Stimulated activated CD8-positive, alpha-beta memory T cell treated with anti-CD3 and anti-CD28 coated beads, Interleukin-4, amount 100 ng/mL, for 48 hours (primary cell): ENCODE data around the gene OPALIN.

Experiments used
- DNase-seq: peaks from one replicate; pipeline ENCODE4 v3.0.0-alpha.2; 2020

OPALIN gene

DNA sequence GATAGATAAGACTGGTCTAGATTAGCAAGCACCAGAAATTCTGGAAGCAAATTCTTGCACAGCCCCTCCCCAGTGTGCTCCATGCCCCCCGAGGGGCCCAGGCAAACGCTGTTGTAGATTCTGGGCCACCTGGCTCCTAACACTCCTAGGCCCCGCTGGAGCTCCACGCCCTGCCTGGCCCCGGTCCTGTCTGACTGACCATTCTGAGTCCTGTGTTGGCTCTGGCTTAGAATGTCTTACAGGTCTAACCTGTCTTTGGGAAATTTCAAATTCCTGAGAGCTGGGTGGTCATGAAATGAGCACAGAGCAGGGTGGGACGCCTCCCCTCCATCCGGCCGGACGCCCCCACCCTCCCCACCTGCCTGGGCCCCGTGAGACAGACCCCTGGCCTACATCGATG is 12.6 kb upstream of the OPALIN start:
- DNase-seq = no peak

DNA sequence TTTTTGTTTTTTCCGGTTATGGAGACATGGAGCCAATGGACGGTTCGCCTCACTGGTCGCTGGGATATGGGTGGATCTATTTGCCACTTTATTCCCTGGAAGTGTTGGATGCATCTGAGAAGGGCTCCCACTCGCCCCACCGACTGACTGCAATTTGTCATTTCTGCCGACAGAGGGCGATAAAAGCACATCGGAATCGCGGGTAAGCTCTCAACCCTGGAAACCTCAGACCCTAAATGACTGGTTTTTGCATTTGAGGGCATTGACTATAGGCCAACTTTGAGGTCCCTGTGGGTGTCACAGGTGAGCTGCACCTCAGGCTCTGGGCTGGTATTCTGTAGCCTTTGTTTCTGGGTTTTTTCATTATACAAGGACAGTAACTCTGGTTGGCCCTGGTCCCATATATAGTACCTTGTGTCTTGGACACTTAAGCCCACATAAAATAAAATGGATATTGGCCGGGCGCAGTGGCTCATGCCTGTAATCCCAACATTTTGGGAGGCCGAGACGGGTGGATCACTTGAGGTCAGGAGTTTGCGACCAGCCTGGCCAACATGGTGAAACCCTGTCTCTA is 11.9 kb upstream of the OPALIN start:
- DNase-seq = peak; percentile 70

DNA sequence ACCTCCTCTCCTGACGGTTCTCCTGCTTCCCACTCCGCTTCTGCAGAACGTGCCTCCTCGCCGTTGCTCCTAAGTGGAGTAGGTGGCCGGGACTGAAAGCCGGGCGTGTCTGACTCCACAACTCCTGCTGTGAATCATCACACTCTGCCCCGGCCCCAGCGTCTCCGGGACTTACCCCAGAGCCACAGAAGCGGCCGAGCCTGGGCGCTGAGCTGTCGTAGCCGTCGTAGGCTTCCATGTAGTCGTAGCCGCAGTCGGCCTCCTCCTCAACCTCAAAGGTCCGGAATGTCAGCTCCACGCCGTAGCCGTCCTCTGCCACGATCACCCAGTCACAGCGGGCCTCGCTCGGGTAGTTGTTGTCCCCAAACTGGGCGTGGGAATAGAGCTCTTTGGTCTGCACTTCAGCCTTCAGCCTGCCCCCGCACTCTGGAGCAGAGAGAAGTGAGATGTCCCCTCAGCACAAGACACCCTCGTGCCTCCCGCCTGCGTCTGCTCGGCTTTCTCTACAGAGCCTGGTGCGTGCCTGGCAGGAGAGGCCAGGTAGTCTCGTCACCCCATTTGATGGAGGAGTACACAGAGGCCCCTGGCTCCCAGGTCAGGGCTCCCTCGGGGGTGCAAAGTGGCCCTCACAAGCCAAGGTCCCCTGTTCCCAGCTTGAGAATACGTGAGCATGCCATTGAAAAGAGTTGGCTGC is 11.2 kb upstream of the OPALIN start:
- DNase-seq = no peak

DNA sequence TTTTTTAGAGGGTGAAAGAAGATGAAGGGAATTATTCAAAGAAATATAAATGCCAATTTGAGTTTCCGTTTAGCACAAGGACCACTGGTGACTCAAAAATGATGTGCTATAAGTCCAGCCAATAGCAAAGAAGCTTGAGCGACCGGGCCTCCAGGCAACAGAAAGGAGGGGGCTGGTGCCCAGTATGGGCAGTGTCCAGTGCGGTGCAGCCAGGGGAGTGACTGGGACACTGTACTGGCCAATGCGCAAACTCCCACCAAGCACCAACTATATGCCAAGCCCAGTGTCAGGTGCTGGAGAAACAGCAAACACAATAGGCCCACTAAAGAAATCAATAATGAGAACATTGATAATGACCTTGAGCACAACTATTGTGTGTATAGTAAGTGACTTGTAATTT is 10.2 kb upstream of the OPALIN start:
- DNase-seq = no peak

DNA sequence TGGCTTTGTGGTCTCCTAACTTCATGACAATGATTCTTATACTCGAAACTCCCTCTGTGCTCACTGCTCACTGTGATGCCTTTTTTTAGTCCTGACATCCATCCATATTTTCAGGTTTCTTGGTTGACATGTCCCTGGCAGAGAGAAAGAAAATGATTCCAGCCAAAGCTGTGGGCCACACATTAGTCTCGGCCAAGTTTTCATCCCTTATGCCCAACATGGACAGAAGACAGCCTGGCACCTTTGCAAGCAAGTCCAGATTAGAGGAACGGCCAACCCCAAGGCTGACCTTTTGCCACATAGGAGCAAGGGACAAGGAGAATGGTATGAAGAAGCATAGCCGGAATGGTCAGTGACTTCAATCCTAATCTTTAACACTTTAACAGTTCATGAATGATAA is 8.7 kb upstream of the OPALIN start:
- no peak for DNase-seq

DNA sequence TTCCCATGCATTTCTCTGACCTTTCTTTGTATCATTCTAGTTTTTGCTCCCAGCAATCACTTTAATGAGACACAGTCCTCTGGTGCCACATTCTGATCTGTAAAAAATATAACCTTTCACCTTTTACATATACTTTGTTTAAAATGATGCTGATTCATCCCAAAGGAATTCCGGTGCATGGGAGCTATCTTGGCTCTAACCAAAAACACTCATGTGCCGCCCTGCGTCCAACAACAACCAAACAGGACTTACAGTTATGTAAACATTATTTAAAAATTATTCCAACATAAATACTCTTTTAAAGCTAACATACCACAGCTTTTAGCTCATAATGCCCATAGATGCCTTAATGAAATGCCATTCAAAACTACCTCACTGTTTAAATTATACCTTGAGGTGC is 7.7 kb upstream of the OPALIN start:
- DNase-seq = no peak

DNA sequence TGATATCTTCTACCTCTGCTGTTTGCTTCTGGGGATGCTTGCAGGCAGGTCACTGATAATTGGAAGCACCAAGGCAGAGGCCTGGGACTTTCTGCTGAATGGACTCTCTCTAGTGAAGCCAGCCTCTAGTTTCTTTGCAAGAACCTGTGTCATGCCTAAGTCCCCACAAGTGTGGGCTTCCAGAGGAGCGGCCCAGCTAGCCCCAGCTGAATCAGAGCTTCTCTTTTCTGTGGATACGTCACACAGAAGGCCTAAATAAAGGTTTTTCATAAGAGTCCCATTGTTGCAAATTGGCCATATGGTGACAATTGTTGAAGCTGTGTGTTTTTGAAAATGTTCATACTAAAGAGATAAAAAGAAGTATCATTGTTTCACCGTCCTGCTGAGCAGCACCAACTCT is 6.8 kb upstream of the OPALIN start:
- DNase-seq = no peak

DNA sequence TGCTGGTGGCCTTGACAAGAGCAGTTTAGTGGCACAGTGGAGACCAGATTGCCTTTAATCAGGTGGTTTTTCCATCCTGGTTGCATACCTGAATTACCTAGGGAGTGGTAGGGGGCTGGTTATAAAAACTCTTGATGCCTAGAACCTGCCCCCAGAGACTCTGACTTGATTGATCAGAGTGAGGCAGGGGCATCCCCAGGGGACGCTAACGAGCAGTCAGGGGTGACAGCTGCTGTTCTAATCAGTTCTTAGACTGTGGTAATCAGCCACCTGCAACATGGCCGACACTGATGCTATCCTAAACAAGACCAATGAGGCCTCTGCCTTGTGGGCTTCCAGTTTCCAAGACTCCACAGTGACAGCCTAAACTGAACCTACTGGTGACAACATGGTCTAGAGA is 2.0 kb upstream of the OPALIN start:
- DNase-seq = no peak

DNA sequence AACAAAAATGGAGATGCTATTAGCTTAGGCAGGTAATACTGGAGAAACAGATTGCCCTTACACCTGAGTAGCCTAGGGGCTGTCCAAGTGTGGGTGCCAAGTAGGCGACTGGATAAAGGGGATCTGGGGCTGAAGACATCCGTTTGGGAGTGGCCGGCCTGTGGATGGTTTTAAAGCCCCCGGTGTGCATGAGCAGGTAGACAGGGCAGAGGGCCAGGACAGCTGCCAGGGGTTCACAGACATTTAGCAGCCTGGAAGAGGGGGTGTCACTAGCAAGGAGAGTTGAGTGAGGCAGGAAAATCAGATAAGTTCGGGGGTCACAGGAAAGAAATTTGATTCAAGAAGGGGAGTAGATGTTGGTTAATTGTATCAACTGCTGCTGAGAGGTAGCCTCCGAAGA is 1.5 kb upstream of the OPALIN start:
- DNase-seq = no peak

DNA sequence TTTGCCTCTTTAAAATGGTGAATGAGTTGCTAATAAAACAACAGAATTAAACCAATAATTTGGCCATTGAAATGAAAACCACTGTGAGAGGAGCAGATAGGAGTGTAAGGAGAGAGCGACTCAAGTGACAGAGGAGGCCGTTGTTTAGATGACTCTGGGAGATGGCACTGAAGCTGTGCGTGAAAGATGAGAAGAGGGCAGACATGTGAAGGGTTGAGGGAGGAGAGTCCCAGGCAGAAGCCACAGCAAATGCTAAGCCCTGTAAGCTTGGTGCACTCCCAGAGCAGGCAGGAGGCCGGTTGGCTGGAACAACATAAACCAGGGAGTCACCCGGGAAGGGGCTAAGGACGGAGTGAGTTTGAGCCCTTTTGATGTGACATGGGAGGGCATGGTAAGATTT is 814 bp upstream of the OPALIN start:
- no peak for DNase-seq

DNA sequence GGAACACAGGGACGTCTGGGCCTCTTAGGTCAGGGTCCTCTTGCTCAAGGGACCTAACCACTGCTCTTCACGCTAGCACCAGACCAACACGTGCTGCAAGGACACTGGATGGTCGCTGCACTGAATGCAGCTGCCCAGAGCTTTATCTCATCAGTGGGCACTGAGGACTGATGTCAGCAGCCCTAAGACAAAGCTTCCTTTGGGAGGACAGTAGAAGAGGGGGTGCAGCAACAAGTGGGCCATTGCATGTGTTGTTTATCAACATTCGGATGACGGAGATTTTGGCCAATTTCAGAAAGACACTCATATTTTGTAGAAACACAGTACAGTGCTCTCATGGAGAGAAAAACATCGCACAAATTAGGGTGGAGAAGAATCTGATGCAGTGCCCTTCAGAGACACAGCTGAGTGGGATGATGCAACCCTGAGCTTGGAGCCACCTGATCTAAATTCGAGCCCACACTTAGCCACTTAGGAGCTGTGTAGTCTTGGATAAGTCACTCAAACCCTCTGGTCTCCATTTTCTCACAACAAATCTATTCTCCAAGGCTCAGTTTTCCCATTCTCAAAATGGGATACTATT is 1.7 kb downstream of the OPALIN start:
- DNase-seq = no peak

DNA sequence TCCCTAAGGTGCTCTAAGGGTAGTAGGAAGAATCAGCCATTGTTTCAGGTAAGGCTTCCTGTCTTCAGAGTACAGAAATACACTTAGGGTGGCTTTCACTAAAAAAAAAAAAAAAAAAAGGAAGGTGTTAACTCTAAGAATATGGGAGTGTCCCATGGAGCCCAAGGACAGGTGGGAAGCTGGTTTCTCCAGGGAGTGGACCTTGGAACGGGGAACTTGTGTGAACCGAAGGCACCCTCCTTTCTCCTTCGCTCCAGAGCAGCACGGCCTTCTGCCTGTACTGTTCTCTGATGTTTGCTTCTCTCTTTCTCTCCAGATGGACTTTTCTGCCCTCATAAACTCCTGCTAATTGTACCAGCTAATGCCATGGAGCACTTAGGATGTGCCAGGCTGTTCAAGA is 6.2 kb downstream of the OPALIN start:
- no peak for DNase-seq

DNA sequence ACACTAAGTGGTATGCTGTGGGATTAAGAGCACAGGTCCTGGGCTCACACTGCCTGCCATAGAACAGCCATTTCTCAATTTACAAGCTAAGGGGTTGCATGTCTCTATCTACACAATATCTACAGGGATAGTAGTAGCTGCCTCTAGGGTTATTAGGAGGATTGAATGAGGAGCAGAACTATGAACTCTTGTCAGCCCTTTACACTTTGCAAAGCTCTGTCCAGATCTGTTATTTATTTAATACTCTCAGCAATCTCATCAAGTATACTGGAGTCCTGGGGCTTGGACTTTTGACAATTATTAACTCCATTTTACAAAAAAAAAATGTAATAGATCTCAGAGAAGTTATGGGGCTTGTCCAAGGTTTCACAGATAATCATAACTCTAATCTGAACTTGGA is 6.8 kb downstream of the OPALIN start:
- no peak for DNase-seq

DNA sequence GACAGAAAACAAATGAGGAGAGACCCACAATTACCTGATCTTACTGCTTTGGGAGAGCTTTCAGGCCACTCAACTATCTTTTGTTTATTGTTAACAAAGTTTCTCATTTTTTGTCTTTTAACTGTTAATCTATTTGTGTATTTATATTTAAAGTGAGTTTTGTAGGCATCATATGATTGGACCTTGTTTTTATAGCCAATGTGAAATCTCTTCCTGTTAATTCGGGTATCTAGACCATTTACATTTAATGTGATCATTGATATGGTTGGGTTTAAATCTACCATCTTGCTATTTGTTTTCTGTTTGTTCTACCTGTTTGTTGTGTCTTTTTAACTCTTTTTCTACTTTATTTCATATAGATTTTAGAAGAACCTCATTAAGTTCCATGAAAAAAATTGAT is 12.5 kb downstream of the OPALIN start:
- DNase-seq = no peak

DNA sequence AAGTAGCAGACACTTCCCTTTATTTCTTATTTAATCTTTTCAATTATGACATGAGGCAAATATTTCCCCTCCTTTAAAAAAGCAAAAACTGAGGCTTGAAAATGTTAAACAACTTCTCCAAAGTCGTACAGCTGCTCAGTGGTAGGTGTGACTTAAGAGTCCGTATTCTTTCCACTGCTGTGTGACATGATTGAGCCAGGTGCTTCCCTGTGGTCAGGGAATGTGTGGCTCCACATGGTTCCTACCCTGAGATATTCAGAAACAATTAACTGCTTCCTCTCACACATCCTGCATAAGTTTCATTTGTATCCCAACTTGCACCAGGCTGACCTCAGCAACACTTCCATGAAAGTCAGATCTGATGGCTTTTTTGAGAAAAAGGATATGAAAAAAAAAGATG is 13.6 kb downstream of the OPALIN start:
- no peak for DNase-seq

DNA sequence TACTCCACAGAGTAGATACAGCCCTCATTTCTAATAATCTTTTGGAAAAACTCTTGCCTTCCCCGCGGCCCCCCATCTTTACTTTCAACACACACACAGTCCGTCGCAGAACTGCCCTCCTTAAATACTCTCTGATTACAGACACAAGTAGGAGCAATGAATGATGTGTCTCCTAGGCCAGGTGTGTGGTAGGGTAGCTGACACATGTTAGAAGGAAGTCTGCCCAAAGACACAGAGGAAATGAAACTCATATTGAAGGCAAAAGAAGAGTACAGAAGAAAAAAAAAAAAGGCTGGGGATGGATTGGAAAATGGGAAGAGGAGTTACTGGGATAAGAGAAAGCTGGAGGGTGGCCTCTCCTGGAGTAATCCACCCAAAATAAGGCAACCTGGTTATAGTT is 14.6 kb downstream of the OPALIN start:
- DNase-seq = no peak

DNA sequence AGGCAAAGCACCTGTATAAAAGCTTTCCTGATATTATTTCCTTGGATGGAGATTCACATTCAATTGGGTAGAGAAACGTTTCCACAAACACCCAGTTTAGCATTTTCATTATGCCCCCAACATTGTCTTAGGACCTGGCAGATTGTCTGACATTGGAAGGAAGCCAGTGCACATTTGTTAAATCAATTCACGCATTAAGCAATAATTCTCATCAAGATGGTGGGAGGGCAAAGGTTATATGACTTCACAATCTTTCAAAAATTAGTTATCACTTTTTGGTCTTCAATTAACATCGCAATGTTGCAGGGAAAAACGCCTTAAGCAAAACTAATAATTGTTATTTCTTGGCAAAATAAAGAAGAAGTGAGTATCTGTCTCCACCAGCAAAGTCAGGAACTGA is 16.4 kb downstream of the OPALIN start:
- no peak for DNase-seq

DNA sequence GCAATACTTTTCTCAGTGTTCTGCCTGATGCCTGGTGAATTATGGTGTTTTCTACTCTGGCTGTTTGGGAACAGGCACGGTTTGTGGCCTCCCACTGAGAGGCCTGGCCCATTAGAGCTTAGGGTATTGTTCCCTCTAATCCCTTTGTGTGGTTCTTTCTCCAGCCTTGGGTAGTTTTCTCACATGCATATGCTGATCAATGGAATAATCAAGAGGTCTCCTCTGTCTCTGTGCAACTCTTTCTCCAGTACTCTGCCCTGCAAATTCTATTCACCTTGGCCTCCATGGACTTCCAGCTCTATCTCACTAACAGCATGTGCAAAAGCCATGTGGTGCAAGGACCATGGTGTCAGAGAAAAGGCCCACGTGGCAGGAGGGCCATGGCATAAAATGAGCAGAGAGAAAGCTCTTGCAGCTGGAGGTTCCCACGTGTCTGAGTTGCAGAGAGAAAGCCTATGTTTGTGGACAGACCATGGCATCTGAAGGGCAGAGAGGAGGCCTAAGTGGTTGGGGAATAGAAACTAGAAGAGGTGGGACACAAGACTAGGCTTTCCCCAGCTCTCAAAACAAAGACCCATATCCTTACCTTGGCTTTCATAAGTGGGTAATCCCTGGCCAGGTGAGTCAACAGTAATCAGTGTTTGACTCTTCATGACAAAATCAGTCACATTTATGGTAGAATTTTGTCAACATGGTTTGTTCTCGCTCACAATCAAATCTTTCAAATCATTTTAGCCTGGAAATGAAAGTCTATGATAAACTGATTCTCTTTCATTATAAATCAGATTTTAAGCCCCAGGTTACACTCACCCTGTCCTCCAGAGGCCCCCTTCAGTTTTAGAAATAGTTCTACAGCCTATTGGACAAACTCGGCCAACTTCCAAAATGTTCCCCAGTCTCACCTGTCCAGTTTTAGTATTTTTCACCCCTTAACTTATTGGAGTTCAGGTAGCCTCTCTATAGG is 17.3 kb downstream of the OPALIN start:
- DNase-seq = peak; percentile 25

DNA sequence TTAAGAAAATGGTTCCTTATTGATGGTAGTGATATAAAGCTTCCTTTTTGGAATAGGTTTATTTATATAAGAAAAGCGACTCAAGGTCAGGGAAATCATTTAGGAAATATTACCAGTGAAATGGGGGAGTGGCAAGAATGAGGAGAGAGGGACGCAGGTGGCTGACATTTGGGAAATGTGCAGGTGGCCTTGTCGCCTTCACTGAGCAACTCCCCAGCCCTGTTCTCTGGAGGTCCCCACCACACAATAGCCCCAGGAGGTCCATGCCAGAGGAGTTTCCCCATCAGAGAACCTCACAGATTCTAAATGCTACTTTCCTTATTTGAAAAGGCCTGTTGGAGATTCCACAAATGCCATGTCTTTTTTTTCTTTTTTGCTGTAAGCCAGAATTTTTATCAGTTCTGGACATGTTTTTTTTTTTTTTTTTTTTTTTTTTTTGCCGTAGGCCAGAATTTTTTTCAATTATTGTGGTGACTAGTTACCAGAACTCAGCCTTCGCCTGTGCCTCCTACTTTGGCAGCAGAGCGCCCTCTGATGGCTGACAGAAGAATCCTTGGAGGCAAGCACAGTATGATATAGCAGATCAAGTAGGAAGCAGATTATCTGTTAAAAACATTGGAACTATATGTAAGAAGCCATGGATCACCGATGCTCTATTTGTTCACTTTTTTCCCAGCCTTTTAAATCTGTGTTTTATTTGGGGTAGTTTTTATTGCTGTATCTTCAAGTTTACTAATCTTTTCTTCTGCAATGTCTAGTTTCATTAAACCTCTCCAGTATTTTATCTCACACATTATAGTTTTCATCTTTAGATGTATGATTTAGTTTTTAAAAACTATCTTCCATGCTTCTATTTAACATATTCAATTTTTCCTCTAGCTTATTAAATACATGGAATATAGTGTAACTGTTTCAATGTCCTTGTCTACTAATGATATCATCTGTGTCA is 18.6 kb downstream of the OPALIN start:
- peak; percentile 66 for DNase-seq

DNA sequence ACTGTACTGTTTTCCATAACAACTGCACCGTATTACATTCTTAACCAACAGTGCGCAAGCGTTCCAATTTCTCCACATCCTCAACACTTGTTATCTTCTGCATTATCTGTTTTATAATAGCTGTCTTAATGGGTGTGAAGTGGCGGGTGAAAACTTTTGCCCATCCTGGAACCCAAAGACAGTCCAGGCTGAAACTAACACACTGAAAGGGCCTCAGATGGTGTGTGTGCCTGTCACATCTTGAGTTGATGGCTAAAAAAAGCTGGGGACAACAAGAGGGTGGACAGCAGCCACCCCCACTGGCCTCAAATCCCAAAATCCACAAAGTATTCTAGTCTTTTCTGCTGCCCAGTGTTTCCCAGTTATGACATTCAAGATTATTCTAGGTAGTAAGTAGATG is 19.4 kb downstream of the OPALIN start:
- no peak for DNase-seq

DNA sequence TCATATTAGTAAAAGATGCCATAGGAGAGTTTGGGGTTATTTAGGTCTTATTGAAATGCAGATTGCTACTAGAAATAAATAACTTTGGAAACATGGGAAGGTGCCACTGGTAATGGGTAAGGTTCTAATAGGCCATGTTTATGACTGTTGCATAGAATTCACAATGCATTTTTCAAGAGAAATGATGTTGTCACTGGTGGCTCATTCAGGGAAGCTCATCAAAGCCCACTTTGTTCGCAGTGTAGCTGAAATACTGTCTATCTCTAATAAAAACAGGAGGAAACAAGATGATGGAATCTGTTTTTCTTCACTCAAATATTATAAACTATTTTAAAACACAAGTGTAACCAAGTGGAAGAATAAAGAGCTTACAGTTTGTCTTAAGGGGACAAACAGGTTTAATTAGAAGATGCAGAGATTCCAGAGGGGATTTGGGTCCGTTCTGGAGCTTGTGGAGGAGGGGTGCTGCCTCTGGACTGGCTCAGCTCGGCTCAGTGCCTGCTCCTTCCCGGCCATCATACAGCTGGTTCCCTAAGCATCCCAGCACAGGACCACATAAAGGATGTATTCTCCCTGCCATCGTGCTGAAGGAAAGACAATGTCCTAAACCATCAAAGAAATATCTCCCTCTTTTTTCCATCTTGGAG is 20.4 kb downstream of the OPALIN start:
- no peak for DNase-seq

DNA sequence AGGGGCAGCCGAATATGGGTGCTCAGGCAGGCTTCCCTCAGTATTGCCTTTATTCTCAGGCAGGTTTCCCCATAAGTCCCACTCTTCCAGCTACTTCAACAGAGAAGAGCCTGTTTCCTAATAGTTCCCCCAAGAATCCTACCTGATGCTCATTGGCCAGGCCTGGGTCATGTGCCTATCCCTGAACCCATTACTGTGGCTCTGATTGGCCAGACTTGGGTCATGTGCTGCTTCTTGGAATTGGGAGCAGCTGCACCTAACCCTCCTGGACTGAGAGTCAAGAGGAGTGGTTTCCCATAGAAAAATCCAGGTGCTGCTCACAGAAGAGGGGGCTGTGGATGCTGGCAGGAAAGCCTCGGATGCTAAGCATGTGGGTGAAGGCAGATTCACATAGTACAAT is 21.7 kb downstream of the OPALIN start:
- DNase-seq = no peak
